HG02759 (cell line): Measurements from ENCODE around the gene PCDHGB3.

Experiments used
- ATAC-seq: cut with Tn5 transposase; IDR thresholded peaks from one replicate; pipeline ENCODE4 v1.9.1; 2021; ENCODE audit warnings: mild to moderate bottlenecking, moderate library complexity; ENCODE audit not compliant: unreplicated experiment

PCDHGB3 gene

DNA sequence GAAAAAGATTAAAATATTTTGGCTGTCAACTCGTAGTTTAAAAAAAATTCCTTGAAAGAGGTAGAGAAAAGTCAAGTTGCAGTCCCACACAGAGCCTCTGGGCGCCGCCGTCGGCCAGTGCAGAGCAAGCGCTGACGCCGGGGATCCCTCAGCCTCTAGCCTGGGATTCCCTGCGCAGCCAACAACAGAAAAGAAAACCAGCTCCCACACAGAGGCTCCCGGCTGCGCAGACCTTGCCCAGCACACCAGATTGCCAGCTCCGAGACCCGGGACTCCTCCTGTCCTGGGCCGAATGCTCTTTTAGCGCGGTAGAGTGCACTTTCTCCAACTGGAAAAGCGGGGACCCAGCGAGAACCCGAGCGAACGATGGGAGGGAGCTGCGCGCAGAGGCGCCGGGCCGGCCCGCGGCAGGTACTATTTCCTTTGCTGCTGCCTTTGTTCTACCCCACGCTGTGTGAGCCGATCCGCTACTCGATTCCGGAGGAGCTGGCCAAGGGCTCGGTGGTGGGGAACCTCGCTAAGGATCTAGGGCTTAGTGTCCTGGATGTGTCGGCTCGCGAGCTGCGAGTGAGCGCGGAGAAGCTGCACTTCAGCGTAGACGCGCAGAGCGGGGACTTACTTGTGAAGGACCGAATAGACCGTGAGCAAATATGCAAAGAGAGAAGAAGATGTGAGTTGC, 47.6 kb downstream of the PCDHGB3 start, which contains the start of gene PCDHGB7:
TSS of gene PCDHGB7 (plus strand) at position 184 of the 679 bp plus-strand sequence. CDS start at position 367, 183 bp downstream.
- peak; percentile 74 for ATAC-seq

- no peak for ATAC-seq
These were observed 49.2 kb downstream of the PCDHGB3 start for GRCh38 chr5:141419074-141419880.

GRCh38 chr5:141420855-141421488, 50.9 kb downstream of the PCDHGB3 start, which contains the start of gene PCDHGA11:
Gene PCDHGA11, plus strand, starts transcription at chr5:141421051. Its CDS starts 177 bp downstream, at chr5:141421228.
- peak; percentile 50 for ATAC-seq

DNA sequence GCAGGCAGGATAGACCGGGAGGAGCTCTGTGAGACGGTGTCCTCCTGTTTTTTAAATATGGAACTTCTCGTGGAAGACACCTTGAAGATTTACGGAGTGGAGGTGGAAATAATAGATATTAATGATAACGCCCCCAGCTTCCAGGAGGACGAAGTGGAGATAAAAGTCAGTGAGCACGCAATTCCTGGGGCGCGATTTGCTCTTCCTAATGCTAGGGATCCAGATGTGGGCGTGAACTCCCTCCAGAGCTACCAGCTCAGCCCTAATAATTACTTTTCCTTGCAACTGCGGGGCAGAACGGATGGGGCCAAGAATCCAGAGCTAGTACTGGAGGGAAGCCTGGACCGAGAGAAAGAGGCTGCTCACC, 51.4 kb downstream of the PCDHGB3 start:
- ATAC-seq, result no peak
